GM12878 (cell line): ENCODE measurements around the gene PPP4R1. TPM values are rescaled to one million over a fixed set of nuclear protein-coding genes. Genes with fewer than 3 reads are reported as not detected.

Experiments used
- ATAC-seq: fragments of 200-7000 bp; cut with Tn5 transposase; 3 replicates; pipeline ENCODE4 v1.9.1; 2020; ENCODE audit warnings: mild to moderate bottlenecking, moderate library complexity
- BruUV-seq: library from RNA; stranded (reverse); fragments of 400-500 nt; replicated peaks from 2 replicates; lab custom pipeline; 2021; lab: Mats Ljungman, UMichigan
- CTCF ChIA-PET: fragments of 300-600 bp; sonication (Branson Sonifier 250); formaldehyde crosslinking; extraction: SDS; loops from one replicate; lab custom pipeline; 2021; ENCODE audit warnings: inconsistent platforms; lab: Yijun Ruan, JAX
- POLR2A ChIA-PET: fragments of 350-600 bp; formaldehyde crosslinking; extraction: SDS; loops from one replicate; lab custom pipeline; 2021; ENCODE audit warnings: inconsistent platforms; lab: Charles Lee
- RAD21 ChIA-PET: fragments of 300-600 bp; sonication (Branson Sonifier 250); formaldehyde crosslinking; loops from one replicate; lab custom pipeline; 2023; ENCODE audit warnings: antibody characterized with exemption; ENCODE audit not compliant: unreplicated experiment; lab: Charles Lee
- SMC1A ChIA-PET: fragments of 300-600 bp; sonication (Branson Sonifier 250); formaldehyde crosslinking; loops from one replicate; lab custom pipeline; 2023; ENCODE audit not compliant: unreplicated experiment, uncharacterized antibody; lab: Charles Lee
- DNase-seq: peaks from one replicate; pipeline ENCODE4 v3.0.0-alpha.2; 2011; ENCODE audit warnings: low read depth, low spot score
- FAIRE-seq: peaks from 3 replicates; lab custom pipeline; 2011; peaks lifted over from hg19 to GRCh38; lab: Jason Lieb, UNC
- H2AFZ ChIP-seq: 2 replicates; pipeline ENCODE4 v1.6.0; 2011; ENCODE audit warnings: low read depth, low read length, control low read depth; ENCODE audit not compliant: control insufficient read depth
- H3K27ac ChIP-seq: 2 replicates; pipeline ENCODE4 v1.5.1; 2011; ENCODE audit warnings: control low read depth; ENCODE audit not compliant: control insufficient read depth, insufficient read depth
- H3K27me3 ChIP-seq, 2 experiments: replicated peaks in 1 of 2; 2 replicates each; pipeline versions ENCODE4 v1.6.0 to v1.6.1; 2011; ENCODE audit warnings: low read length in 1 of 2; ENCODE audit not compliant: control insufficient read depth in 2 of 2, insufficient read depth in 2 of 2
- H3K36me3 ChIP-seq, 2 experiments: 2 replicates each; pipeline ENCODE4 v1.5.1; 2011; ENCODE audit warnings: low read length in 1 of 2; ENCODE audit not compliant: control insufficient read depth in 2 of 2, insufficient read depth in 2 of 2
- H3K4me1 ChIP-seq: 2 replicates; pipeline ENCODE4 v1.6.1; 2011; ENCODE audit warnings: mild to moderate bottlenecking, low read length, moderate library complexity, mixed read lengths; ENCODE audit not compliant: control insufficient read depth, insufficient read depth
- H3K4me2 ChIP-seq: 2 replicates; pipeline ENCODE4 v1.6.0; 2011; ENCODE audit warnings: control low read depth; ENCODE audit not compliant: control insufficient read depth, insufficient read depth
- H3K4me3 ChIP-seq: fragments of 200-600 bp; sonication (generic); 2 replicates; pipeline ENCODE4 v1.5.1; 2016
- H3K79me2 ChIP-seq: 2 replicates; pipeline ENCODE4 v1.6.0; 2011; ENCODE audit warnings: low read length; ENCODE audit not compliant: control insufficient read depth, insufficient read depth
- H3K9ac ChIP-seq: 2 replicates; pipeline ENCODE4 v1.8.0; 2011; ENCODE audit warnings: low read length, control low read depth, mixed read lengths; ENCODE audit not compliant: control insufficient read depth, insufficient read depth
- H3K9me3 ChIP-seq: replicated peaks from 3 replicates; pipeline ENCODE4 v1.5.1; 2011; ENCODE audit warnings: mild to moderate bottlenecking, low read length; ENCODE audit not compliant: control insufficient read depth, insufficient read depth
- H4K20me1 ChIP-seq: 2 replicates; pipeline ENCODE4 v1.6.0; 2011; ENCODE audit not compliant: control insufficient read depth, insufficient read depth
- CREB1 ChIP-seq: IDR thresholded peaks from 2 replicates; pipeline ENCODE4 v1.6.1; 2012; ENCODE audit warnings: low read depth, mild to moderate bottlenecking, inconsistent platforms
- CREM ChIP-seq: IDR thresholded peaks from 2 replicates; pipeline ENCODE4 v1.6.1; 2014; ENCODE audit warnings: antibody characterized with exemption, low read depth
- EGR1 ChIP-seq, 2 experiments: IDR thresholded peaks; 1 replicate in 1 of 2; 2 replicates in 1 of 2; pipeline ENCODE4 v1.6.1; 2011 to 2012; ENCODE audit warnings: low read depth in 2 of 2, low read length in 2 of 2, borderline replicate concordance in 1 of 2, mild to moderate bottlenecking in 1 of 2, moderate library complexity in 1 of 2
- IKZF1 ChIP-seq: fragments of 450-650 bp; conservative IDR thresholded peaks from 2 replicates; pipeline ENCODE4 v1.6.1; 2017; ENCODE audit warnings: antibody characterized with exemption, mild to moderate bottlenecking
- JUNB ChIP-seq: IDR thresholded peaks from 2 replicates; pipeline ENCODE4 v1.6.1; 2016; ENCODE audit warnings: antibody characterized with exemption, mild to moderate bottlenecking
- LARP7 ChIP-seq: fragments of 450-650 bp; IDR thresholded peaks from 2 replicates; pipeline ENCODE4 v1.6.1; 2017; ENCODE audit warnings: mild to moderate bottlenecking
- MTA3 ChIP-seq: IDR thresholded peaks from 2 replicates; pipeline ENCODE4 v1.6.1; 2012; ENCODE audit warnings: low read length, inconsistent platforms, borderline replicate concordance
- NFYB ChIP-seq: IDR thresholded peaks from 2 replicates; pipeline ENCODE4 v1.6.1; 2011; ENCODE audit warnings: low read depth, mild to moderate bottlenecking, low read length, improper control_type of control experiment, moderate library complexity; ENCODE audit not compliant: insufficient read depth
- RAD51 ChIP-seq: fragments of 450-650 bp; IDR thresholded peaks from 2 replicates; pipeline ENCODE4 v1.6.1; 2016; ENCODE audit warnings: moderate library complexity, mild to moderate bottlenecking, inconsistent platforms
- RUNX3 ChIP-seq: IDR thresholded peaks from 2 replicates; pipeline ENCODE4 v1.6.1; 2012; ENCODE audit warnings: low read length, inconsistent platforms
- SRF ChIP-seq, 2 experiments: IDR thresholded peaks; 2 replicates each; pipeline ENCODE4 v1.6.1; 2011; ENCODE audit warnings: low read depth in 2 of 2, low read length in 2 of 2, mild to moderate bottlenecking in 1 of 2, moderate library complexity in 1 of 2
- TARDBP ChIP-seq: IDR thresholded peaks from 2 replicates; pipeline ENCODE4 v1.6.1; 2016; ENCODE audit warnings: borderline replicate concordance
- TCF7 ChIP-seq: IDR thresholded peaks from 2 replicates; pipeline ENCODE4 v1.6.1; 2014; ENCODE audit warnings: antibody characterized with exemption, borderline replicate concordance
- ZNF622 ChIP-seq: fragments of 450-650 bp; IDR thresholded peaks from 2 replicates; pipeline ENCODE4 v1.6.1; 2017; ENCODE audit warnings: mild to moderate bottlenecking, inconsistent platforms
- WGBS: methylation state at CpG from one replicate; pipeline ENCODE4 v1.1.6; 2016; ENCODE audit warnings: low lambda C conversion rate; ENCODE audit not compliant: insufficient replicate concordance, insufficient coverage; ENCODE audit errors: missing lambda C conversion rate; 5-methylcytosine and 5-hydroxymethylcytosine counted together
- in situ Hi-C: fragments of 300-500 bp; cut with MboI; formaldehyde crosslinking; loops from 9 replicates; pipeline ENCODE4 v1.14.3; 2018; ENCODE audit warnings: mixed read lengths
- intact Hi-C: fragments of 100-400 bp; cut with micrococcal nuclease; formaldehyde crosslinking; loops from one replicate; pipeline ENCODE4 v1.14.2; 2022; ENCODE audit not compliant: unreplicated experiment
- polyA plus RNA-seq, 11 experiments: library from polyadenylated mRNA; depleted of rRNA in 4 of 11; unstranded in 6 of 11; stranded (reverse) in 5 of 11; fragments of >200 nt; fragmentation: Nextera tagmentation in 4 of 11; fragmentation: Illumina TruSeq in 1 of 11; extraction: Ambion mirVana in 4 of 11; extraction: Trizol in 1 of 11; gene quantifications; 1 replicate in 1 of 11; 2 replicates in 10 of 11; pipeline versions ENCODE4 v1.2.1 to v1.2.3, GENCODE V29; 2011 to 2016; ENCODE audit warnings: inconsistent platforms in 2 of 11, missing spikeins in 2 of 11, low read depth in 1 of 11
- total RNA-seq, 4 experiments: library from RNA; depleted of rRNA in 3 of 4; stranded (reverse); fragments of >200 nt in 3 of 4; fragmentation: Illumina TruSeq in 1 of 4; extraction: Trizol in 1 of 4; gene quantifications; 2 replicates each; pipeline versions ENCODE4 v1.2.1 to v1.2.3, GENCODE V29; 2013 to 2021
- TF ChIP-seq, protein P1 (sequence below): IDR thresholded peaks from 2 replicates; pipeline ENCODE4 v1.6.1; 2012; ENCODE audit warnings: low read depth, low read length, improper control_type of control experiment
- TF ChIP-seq, protein P2 (sequence below): fragments of 450-650 bp; formaldehyde crosslinking; IDR thresholded peaks from 2 replicates; pipeline ENCODE4 v1.4.0; 2020; ENCODE audit warnings: mild to moderate bottlenecking, moderate library complexity

PPP4R1 gene
- total and polyA plus RNA-seq, 10 of the 15 experiments (the other 5 are each of a cell fraction or from before 2014, with no cell fraction given) = 10.9 to 44.4 (median 26.0) TPM

DNA sequence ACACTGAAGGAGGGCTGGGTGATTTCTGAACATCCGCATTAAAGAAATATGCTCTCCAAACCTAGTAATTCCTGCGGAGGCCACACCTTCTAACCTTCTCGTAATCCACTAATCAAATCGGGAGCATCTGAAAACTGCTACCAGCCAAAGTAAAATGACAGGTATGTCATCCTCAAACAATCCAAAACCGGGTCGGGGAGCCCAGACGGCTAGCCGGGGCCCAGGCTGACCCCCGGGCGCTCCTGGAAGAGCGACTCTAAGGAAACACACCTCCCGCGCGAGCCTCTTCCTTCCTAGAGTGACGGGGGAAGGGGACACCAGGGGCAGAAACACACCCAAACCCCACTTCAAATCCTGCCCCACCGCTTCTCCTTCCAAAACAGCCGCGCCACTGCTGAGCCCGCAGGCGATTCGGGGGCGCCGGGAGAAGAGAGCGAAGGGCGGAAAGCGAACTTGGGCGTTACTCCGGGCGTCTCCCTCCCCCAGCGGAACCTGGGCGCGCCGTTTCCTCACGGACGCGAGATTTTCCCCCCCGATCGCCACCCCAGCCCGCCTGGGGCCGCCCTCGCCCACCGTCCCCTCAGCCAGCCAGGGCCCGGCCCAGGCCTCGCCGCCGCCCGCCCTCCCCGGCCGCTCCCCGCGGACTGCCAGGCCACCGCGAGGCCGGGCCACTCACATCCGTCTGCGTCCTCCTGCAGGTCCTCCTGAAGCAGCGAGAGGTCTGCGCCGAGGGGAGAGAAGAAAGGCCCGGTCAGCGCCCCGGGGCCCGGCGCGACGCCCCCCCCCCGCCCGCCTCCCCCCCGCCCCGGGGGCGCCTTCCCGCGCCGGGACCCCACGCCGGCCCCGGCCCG is 584 bp downstream of the PPP4R1 start (continued):
- TF ChIP-seq EGR1 (IDR thresholded peaks at IDR 0.05; ENCODE audit: borderline replicate concordance in 1 of 2, low read depth in 2 of 2, low read length in 2 of 2) (0 out of 3 replicates have a peak, but pooled peaks of 1 of the 2 experiments have one; percentile 19), LARP7 (peak; percentile 52; the same call in 1 of the 2 replicates), IKZF1 (peak; percentile 51; the same call in 1 of the 2 replicates)

DNA sequence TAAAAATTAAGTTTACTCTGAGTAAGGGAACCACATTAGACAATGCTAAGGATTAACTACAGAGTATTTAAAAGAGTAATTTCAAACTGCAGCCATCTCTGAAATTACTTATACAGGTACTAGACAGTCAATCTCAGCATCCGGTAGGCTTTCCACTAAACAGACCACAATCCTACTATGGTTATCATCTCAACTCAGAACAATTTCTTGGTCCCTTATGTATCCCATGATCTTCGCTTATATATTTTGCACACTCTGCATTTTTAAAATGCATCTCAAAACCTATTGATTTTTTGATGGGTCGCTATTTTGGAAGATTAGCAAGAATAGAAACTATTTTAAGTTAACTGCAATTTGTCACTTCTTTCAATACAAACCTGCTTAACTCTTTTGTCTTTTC is 1.4 kb downstream of the PPP4R1 start:
- RAD21 ChIA-PET = interaction anchor here (1.0 kb wide), 1 partner anchor 18 kb away, joined by 3 read pairs; no protein-coding TSS in a partner anchor
- peak; percentile 36; the same call in 1 of the 2 replicates for TF ChIP-seq JUNB
- TF ChIP-seq TCF7 = no peak
- TF ChIP-seq CREM = no peak
- TF ChIP-seq NFYB = no peak
- TF ChIP-seq RUNX3 = peak; percentile 64
- no peak for TF ChIP-seq RAD51
- TF ChIP-seq TARDBP = no peak
- TF ChIP-seq, protein P1, sequence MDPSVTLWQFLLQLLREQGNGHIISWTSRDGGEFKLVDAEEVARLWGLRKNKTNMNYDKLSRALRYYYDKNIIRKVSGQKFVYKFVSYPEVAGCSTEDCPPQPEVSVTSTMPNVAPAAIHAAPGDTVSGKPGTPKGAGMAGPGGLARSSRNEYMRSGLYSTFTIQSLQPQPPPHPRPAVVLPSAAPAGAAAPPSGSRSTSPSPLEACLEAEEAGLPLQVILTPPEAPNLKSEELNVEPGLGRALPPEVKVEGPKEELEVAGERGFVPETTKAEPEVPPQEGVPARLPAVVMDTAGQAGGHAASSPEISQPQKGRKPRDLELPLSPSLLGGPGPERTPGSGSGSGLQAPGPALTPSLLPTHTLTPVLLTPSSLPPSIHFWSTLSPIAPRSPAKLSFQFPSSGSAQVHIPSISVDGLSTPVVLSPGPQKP = no peak
- TF ChIP-seq, protein P2, sequence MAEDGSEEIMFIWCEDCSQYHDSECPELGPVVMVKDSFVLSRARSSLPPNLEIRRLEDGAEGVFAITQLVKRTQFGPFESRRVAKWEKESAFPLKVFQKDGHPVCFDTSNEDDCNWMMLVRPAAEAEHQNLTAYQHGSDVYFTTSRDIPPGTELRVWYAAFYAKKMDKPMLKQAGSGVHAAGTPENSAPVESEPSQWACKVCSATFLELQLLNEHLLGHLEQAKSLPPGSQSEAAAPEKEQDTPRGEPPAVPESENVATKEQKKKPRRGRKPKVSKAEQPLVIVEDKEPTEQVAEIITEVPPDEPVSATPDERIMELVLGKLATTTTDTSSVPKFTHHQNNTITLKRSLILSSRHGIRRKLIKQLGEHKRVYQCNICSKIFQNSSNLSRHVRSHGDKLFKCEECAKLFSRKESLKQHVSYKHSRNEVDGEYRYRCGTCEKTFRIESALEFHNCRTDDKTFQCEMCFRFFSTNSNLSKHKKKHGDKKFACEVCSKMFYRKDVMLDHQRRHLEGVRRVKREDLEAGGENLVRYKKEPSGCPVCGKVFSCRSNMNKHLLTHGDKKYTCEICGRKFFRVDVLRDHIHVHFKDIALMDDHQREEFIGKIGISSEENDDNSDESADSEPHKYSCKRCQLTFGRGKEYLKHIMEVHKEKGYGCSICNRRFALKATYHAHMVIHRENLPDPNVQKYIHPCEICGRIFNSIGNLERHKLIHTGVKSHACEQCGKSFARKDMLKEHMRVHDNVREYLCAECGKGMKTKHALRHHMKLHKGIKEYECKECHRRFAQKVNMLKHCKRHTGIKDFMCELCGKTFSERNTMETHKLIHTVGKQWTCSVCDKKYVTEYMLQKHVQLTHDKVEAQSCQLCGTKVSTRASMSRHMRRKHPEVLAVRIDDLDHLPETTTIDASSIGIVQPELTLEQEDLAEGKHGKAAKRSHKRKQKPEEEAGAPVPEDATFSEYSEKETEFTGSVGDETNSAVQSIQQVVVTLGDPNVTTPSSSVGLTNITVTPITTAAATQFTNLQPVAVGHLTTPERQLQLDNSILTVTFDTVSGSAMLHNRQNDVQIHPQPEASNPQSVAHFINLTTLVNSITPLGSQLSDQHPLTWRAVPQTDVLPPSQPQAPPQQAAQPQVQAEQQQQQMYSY (CRISPR knock-in tag) = no peak
- TF ChIP-seq MTA3 = no peak
- TF ChIP-seq SRF (IDR thresholded peaks at IDR 0.05; ENCODE audit: low read depth in 2 of 2, low read length in 2 of 2) = no peak
- no peak for TF ChIP-seq IKZF1
- TF ChIP-seq CREB1 = no peak
- TF ChIP-seq ZNF622 = no peak
- FAIRE-seq (no peak), ATAC-seq (peak; percentile 17), DNase-seq (no peak)
- 0 out of 2 replicates have a peak, but pooled peaks cover 3% of the 10 kb centered on the region for H4K20me1 ChIP-seq
- POLR2A ChIA-PET = no interaction called here
- no peaks in the 10 kb centered on the region for H3K27me3 ChIP-seq
- no peaks in the 10 kb centered on the region for H3K9me3 ChIP-seq
- peaks cover 32% of the 10 kb centered on the region for H3K79me2 ChIP-seq
- peak overlapping the region; percentile 82; the same call in 1 of the 2 replicates for H3K9ac ChIP-seq
- H3K27ac ChIP-seq = no peak overlapping the region
- H3K36me3 ChIP-seq = no peaks in the 10 kb centered on the region; a peak in 1 of 4 replicates
- WGBS = 2% methylated on average over 3 of the region's 3 CpGs
- peaks cover 17% of the 10 kb centered on the region for H3K4me1 ChIP-seq
- in situ Hi-C loops = loop anchor here (25.0 kb wide), 1 partner anchor 299 kb away; the partner anchor contains the start of gene VAPA
- intact Hi-C loops = loop anchor here (1.0 to 10.0 kb wide), 4 partner anchors 60 to 158 kb away; partner anchors contain the start of genes RAB31 and RALBP1
- H3K4me3 ChIP-seq = peak overlapping the region; percentile 97
- H2AFZ ChIP-seq = no peak overlapping the region
- H3K4me2 ChIP-seq = peak overlapping the region; percentile 69
- SMC1A ChIA-PET = no interaction called here
- CTCF ChIA-PET = interaction anchor here (0.6 to 2.1 kb wide), 8 partner anchors 12 to 265 kb away, joined by 3 to 6 read pairs (median 4); no protein-coding TSS in a partner anchor
- BruUV-seq = no TSS peak
